Skeletal muscle cell (primary cell): ENCODE data around the gene CDC37L1.
"Not testable (repeated sequence)": the region's sequence is repeated elsewhere in the genome, so short reads cannot be mapped to it uniquely, and the experiment has no call there.

Source experiments
- DNase-seq: peaks from one replicate; pipeline ENCODE4 v3.0.0-alpha.2; 2010; ENCODE audit warnings: low read depth
- H3K4me3 ChIP-seq: 2 replicates; pipeline ENCODE4 v1.5.1; 2011; ENCODE audit warnings: low read depth, mild to moderate bottlenecking, control low read depth, low read length, moderate library complexity

Gene CDC37L1

GRCh38 chr9:4741365-4742089 lies 62.2 kb downstream of the CDC37L1 start:
- no peak for DNase-seq
- H3K4me3 ChIP-seq, result peak overlapping the region; percentile 86

GRCh38 chr9:4742246-4742645 lies 62.9 kb downstream of the CDC37L1 start:
- H3K4me3 ChIP-seq, result no peak overlapping the region

GRCh38 chr9:4743131-4743875 lies 63.9 kb downstream of the CDC37L1 start:
- DNase-seq, result no peak
- no peak overlapping the region for H3K4me3 ChIP-seq

More at GRCh38 chr9:4742246-4742645, 62.9 kb downstream of the CDC37L1 start:
- no peak for DNase-seq

- no peak for DNase-seq
Observed at GRCh38 chr9:4746278-4747030, 67.1 kb downstream of the CDC37L1 start.

GRCh38 chr9:4748612-4749011 lies 69.2 kb downstream of the CDC37L1 start:
- no peak overlapping the region for H3K4me3 ChIP-seq
- no peak for DNase-seq

More at GRCh38 chr9:4746278-4747030, 67.1 kb downstream of the CDC37L1 start:
- H3K4me3 ChIP-seq, result no peak overlapping the region

GRCh38 chr9:4750023-4750673 lies 70.8 kb downstream of the CDC37L1 start:
- DNase-seq, result no peak
- no peak overlapping the region for H3K4me3 ChIP-seq

GRCh38 chr9:4754530-4754929 lies 75.2 kb downstream of the CDC37L1 start:
- not testable (repeated sequence) for DNase-seq, H3K4me3 ChIP-seq

- no peak overlapping the region for H3K4me3 ChIP-seq
- DNase-seq, result no peak
Observed at GRCh38 chr9:4755026-4755609, 75.7 kb downstream of the CDC37L1 start.

- no peak overlapping the region for H3K4me3 ChIP-seq
- DNase-seq, result no peak
Observed at GRCh38 chr9:4756420-4756819, 77.1 kb downstream of the CDC37L1 start.
